Endothelial cell (in vitro differentiated cells): Measurements from ENCODE around the gene MGAT5. TPM values are rescaled to one million over a fixed set of nuclear protein-coding genes. Genes with fewer than 3 reads are reported as not detected.

Experiments used
- DNase-seq: peaks from one replicate; pipeline ENCODE4 v3.0.0; 2021; ENCODE audit warnings: low spot score
- H3K27ac Mint-ChIP-seq: one replicate; pipeline ENCODE4 v1.8.0; 2021; ENCODE audit warnings: mixed read lengths, inconsistent platforms; ENCODE audit not compliant: unreplicated experiment
- H3K27me3 Mint-ChIP-seq: one replicate; pipeline ENCODE4 v1.8.0; 2021; ENCODE audit warnings: mild to moderate bottlenecking, moderate library complexity, mixed read lengths, inconsistent platforms; ENCODE audit not compliant: unreplicated experiment
- H3K36me3 Mint-ChIP-seq: one replicate; pipeline ENCODE4 v1.8.0; 2021; ENCODE audit warnings: mild to moderate bottlenecking, low read depth, mixed read lengths, inconsistent platforms; ENCODE audit not compliant: unreplicated experiment
- H3K4me1 Mint-ChIP-seq: one replicate; pipeline ENCODE4 v1.8.0; 2021; ENCODE audit warnings: mild to moderate bottlenecking, mixed read lengths, inconsistent platforms; ENCODE audit not compliant: unreplicated experiment
- H3K4me3 Mint-ChIP-seq: one replicate; pipeline ENCODE4 v1.8.0; 2021; ENCODE audit warnings: mild to moderate bottlenecking, mixed read lengths, inconsistent platforms; ENCODE audit not compliant: unreplicated experiment
- H3K9me3 Mint-ChIP-seq: one replicate; pipeline ENCODE4 v1.8.0; 2021; ENCODE audit warnings: mixed read lengths, inconsistent platforms; ENCODE audit not compliant: unreplicated experiment
- CTCF ChIP-seq: fragments of 200-600 bp; sonication (generic); IDR thresholded peaks from one replicate; pipeline ENCODE4 v1.5.0; 2021; ENCODE audit warnings: antibody characterized with exemption; ENCODE audit not compliant: unreplicated experiment
- long read RNA-seq: library from polyadenylated mRNA; unstranded; transcript quantifications from one replicate; pipeline ENCODE4 v2.0.0, GENCODE V29; 2020; ENCODE audit not compliant: unreplicated experiment
- total RNA-seq: library from RNA; stranded (reverse); fragmentation: NEBNext Ultra II Directional; extraction: Animal tissue kit (Norgen Biotek cat#: 25700); gene quantifications from one replicate; pipeline ENCODE4 v1.2.1, GENCODE V29; 2021; ENCODE audit not compliant: unreplicated experiment

The MGAT5 gene, protein sequence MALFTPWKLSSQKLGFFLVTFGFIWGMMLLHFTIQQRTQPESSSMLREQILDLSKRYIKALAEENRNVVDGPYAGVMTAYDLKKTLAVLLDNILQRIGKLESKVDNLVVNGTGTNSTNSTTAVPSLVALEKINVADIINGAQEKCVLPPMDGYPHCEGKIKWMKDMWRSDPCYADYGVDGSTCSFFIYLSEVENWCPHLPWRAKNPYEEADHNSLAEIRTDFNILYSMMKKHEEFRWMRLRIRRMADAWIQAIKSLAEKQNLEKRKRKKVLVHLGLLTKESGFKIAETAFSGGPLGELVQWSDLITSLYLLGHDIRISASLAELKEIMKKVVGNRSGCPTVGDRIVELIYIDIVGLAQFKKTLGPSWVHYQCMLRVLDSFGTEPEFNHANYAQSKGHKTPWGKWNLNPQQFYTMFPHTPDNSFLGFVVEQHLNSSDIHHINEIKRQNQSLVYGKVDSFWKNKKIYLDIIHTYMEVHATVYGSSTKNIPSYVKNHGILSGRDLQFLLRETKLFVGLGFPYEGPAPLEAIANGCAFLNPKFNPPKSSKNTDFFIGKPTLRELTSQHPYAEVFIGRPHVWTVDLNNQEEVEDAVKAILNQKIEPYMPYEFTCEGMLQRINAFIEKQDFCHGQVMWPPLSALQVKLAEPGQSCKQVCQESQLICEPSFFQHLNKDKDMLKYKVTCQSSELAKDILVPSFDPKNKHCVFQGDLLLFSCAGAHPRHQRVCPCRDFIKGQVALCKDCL
- 124 TPM for total RNA-seq
- long read RNA-seq, partial matches to known transcripts: 0 of 5 reads
- long read RNA-seq, other reads (novel, unspliced or antisense): 5 of 5 reads

GRCh38 chr2:134253804-134254203, at the start of gene MGAT5:
TSS of gene MGAT5 (plus strand) at chr2:134254072. CDS start at chr2:134254404, 332 bp downstream.
- Mint-ChIP-seq H3K36me3 (peaks cover 5% of the 10 kb centered on the region), H3K27me3 (peaks cover 7% of the 10 kb centered on the region), H3K27ac (no peak within 1 kb of the TSS), H3K4me1 (peaks cover 37% of the 10 kb centered on the region), H3K9me3 (no peaks in the 10 kb centered on the region), H3K4me3 (peak within 1 kb of the TSS; percentile 2)
- no peak for TF ChIP-seq CTCF
- DNase-seq: no peak

DNA sequence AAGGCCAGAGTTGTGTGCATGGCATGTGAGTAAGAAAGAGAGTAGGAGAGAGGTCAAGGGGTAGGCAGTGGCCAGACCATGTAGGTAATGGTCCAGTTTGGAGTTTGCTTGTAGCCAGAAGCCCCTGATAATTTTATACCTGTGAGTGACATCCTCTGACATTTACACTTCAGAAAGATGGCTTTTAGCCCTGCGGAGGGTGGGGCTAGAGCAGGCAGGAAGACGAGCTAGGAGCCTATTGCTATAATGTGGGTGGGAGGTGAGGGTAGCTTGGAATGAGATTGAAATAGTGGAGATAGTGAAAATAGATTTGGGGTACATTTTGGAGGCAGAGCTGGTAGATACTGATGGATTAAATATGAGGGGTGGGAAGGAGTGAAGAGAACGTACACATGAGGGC, 48.8 kb upstream of the MGAT5 start:
- no peaks in the 10 kb centered on the region for H3K36me3 Mint-ChIP-seq
- H3K4me3 Mint-ChIP-seq: no peak overlapping the region
- DNase-seq: no peak
- peaks cover 28% of the 10 kb centered on the region for H3K4me1 Mint-ChIP-seq
- no peak for TF ChIP-seq CTCF
- no peaks in the 10 kb centered on the region for H3K9me3 Mint-ChIP-seq
- no peaks in the 10 kb centered on the region for H3K27me3 Mint-ChIP-seq
- H3K27ac Mint-ChIP-seq: no peak overlapping the region

DNA sequence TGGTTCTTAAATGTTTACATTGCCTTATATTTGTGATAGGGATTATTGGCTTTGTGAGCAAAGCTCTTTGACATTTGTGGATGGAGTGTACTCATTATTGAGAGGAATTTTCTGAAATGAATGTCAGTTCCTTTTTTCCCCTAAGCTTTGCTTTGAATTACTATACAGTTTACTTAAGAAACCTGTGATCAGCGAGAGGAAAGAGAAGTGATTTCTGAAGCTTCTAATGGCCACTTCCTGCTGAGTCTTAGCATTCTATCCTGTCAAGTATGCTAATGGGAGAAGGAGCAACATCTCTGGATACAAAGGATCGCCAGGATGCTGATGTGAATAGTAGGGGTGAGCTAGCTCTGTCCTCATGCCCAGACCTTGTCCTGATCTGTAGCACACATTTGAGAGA, 47.8 kb upstream of the MGAT5 start:
- no peaks in the 10 kb centered on the region for H3K27me3 Mint-ChIP-seq
- H3K36me3 Mint-ChIP-seq: no peaks in the 10 kb centered on the region
- no peak for TF ChIP-seq CTCF
- no peak overlapping the region for H3K4me3 Mint-ChIP-seq
- DNase-seq: no peak
- H3K9me3 Mint-ChIP-seq: no peaks in the 10 kb centered on the region
- H3K27ac Mint-ChIP-seq: no peak overlapping the region
- H3K4me1 Mint-ChIP-seq: peaks cover 23% of the 10 kb centered on the region

DNA sequence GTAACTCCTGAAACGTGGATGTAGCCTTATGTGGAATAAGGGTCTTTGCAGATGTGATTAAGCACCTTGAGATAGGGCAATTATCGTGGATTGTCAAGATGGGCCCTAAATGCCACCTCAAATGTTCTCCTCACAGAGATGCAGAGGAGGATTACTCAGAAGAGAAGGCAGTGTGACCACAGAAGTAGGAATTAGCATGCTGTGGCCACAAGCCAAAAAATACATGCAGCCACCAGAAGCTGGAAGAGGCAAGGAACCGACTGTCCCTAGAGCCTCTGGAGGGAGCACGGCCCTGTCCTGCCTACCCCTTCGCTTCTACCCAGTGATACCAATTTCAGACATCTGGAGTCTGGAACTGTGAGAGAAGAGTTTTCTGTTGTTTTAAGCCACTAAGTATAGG, 47.3 kb upstream of the MGAT5 start:
- Mint-ChIP-seq H3K4me3 (no peak overlapping the region), H3K27ac (no peak overlapping the region), H3K4me1 (peaks cover 23% of the 10 kb centered on the region), H3K36me3 (no peaks in the 10 kb centered on the region), H3K27me3 (no peaks in the 10 kb centered on the region), H3K9me3 (no peaks in the 10 kb centered on the region)
- no peak for DNase-seq
- TF ChIP-seq CTCF: no peak
